Measurements from ENCODE around the gene CAMTA1.

Gene CAMTA1

DNA sequence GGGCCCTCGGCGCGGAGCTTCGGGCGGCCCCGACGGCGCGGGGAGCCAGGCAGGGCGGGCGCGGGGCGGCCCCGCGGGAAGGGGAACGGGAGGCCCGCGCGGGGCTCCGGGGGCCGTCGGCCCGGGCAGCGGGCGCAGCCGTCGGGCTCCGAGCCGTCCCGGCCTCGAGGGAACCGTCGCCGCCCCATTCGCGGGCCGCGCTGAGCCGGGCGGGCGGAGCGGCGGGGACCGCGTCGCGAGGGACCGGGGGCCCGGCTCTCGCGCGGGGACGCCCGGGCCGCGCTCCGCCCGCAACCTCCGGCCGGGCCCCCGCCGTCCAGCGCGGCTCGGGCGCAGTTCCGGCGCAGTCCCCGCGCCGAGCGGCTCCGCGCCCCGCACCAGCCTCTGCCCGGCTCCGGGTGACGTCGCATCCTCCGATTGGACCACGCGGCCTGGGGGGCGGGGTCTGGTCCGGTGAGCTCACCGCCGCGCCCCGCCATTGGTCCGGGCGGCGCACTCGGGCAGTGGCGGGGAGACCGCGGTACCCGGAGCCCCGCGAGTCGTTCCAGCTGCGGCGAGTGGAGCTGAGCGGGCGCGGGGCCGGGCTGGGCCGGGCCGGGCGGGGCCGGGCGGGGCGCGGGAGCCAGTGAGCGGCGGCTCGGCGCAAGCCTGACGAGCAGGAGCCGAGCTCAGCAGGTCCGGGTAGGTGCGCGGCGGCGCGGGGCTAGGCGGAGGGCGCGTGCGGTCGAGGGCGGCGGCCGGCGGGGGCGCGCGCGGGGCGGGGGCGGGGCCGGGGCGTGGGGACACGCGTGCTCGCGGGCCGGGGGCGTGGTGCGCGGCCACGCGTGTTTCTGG lies 919.2 kb downstream of the CAMTA1 start:
- no peaks in the 10 kb centered on the region for H3K79me2 ChIP-seq (ENCODE audit: insufficient read depth, low read length)
- H3K27me3 ChIP-seq (ENCODE audit: insufficient read depth, low read length, poor library complexity) = no peaks in the 10 kb centered on the region
- no peak overlapping the region for H3K4me2 ChIP-seq (ENCODE audit: insufficient read depth, low read length)
- H3K27ac ChIP-seq (ENCODE audit: low read length) = no peak overlapping the region
- no peaks in the 10 kb centered on the region for H3K4me1 ChIP-seq (ENCODE audit: insufficient read depth, low read length)
- H3K9me3 ChIP-seq (ENCODE audit: insufficient read depth, low read length, severe bottlenecking) = no peaks in the 10 kb centered on the region
- no peak overlapping the region for H3K9ac ChIP-seq (ENCODE audit: low read depth, low read length)
- no peaks in the 10 kb centered on the region for H3K36me3 ChIP-seq (ENCODE audit: insufficient read depth, low read length)
- H3K4me3 ChIP-seq (ENCODE audit: low read depth in 1 of 2, low read length in 2 of 2) = no peak overlapping the region
- no peak for ATAC-seq (ENCODE audit: insufficient read depth, low read depth)
- no peak for TF ChIP-seq CTCF (IDR thresholded peaks at IDR 0.05; ENCODE audit: borderline replicate concordance, extremely low read depth, low read length, poor library complexity, severe bottlenecking)
- no peak for TF ChIP-seq EZH2 (IDR thresholded peaks at IDR 0.05; ENCODE audit: borderline replicate concordance, low read depth, low read length, severe bottlenecking)
- DNase-seq = no peak
- no peak overlapping the region for H2AFZ ChIP-seq (ENCODE audit: low read depth, low read length)
- no peaks in the 10 kb centered on the region for H4K20me1 ChIP-seq (ENCODE audit: insufficient read depth, low read length)

- H3K9ac ChIP-seq (ENCODE audit: low read depth, low read length) = no peak overlapping the region
- H3K9me3 ChIP-seq (ENCODE audit: insufficient read depth, low read length, severe bottlenecking) = no peaks in the 10 kb centered on the region
- H3K79me2 ChIP-seq (ENCODE audit: insufficient read depth, low read length) = no peaks in the 10 kb centered on the region
- no peaks in the 10 kb centered on the region for H3K36me3 ChIP-seq (ENCODE audit: insufficient read depth, low read length)
- H3K4me1 ChIP-seq (ENCODE audit: insufficient read depth, low read length) = no peaks in the 10 kb centered on the region
- H3K27me3 ChIP-seq (ENCODE audit: insufficient read depth, low read length, poor library complexity) = no peaks in the 10 kb centered on the region
- H2AFZ ChIP-seq (ENCODE audit: low read depth, low read length) = no peak overlapping the region
- no peak for TF ChIP-seq EZH2 (IDR thresholded peaks at IDR 0.05; ENCODE audit: borderline replicate concordance, low read depth, low read length, severe bottlenecking)
- no peak for TF ChIP-seq CTCF (IDR thresholded peaks at IDR 0.05; ENCODE audit: borderline replicate concordance, extremely low read depth, low read length, poor library complexity, severe bottlenecking)
- DNase-seq = no peak
- H3K27ac ChIP-seq (ENCODE audit: low read length) = no peak overlapping the region
- no peak overlapping the region for H3K4me2 ChIP-seq (ENCODE audit: insufficient read depth, low read length)
- no peak for ATAC-seq (ENCODE audit: insufficient read depth, low read depth)
- H4K20me1 ChIP-seq (ENCODE audit: insufficient read depth, low read length) = no peaks in the 10 kb centered on the region
- no peak overlapping the region for H3K4me3 ChIP-seq (ENCODE audit: low read depth in 1 of 2, low read length in 2 of 2)
These were observed 920.0 kb downstream of the CAMTA1 start for GRCh38 chr1:7705048-7705907.

DNA sequence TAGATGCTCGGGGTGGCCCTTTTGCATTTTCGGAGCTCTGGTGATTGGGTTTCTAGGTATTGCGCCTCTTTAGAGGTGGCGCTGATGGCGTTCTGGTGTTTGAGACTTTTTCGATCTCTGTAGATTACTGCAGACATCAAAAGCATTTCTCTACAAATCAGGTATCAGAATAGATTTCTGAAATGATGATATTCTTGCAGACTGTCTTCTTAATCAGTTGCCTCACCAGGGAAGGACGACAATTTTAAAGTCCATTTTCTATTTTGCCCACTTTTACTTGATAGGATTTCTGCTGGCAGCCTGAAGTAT lies 920.6 kb downstream of the CAMTA1 start:
- no peak overlapping the region for H3K27ac ChIP-seq (ENCODE audit: low read length)
- TF ChIP-seq EZH2 (IDR thresholded peaks at IDR 0.05; ENCODE audit: borderline replicate concordance, low read depth, low read length, severe bottlenecking) = no peak
- TF ChIP-seq CTCF (IDR thresholded peaks at IDR 0.05; ENCODE audit: borderline replicate concordance, extremely low read depth, low read length, poor library complexity, severe bottlenecking) = no peak
- H3K4me3 ChIP-seq (ENCODE audit: low read depth in 1 of 2, low read length in 2 of 2) = no peak overlapping the region
- H3K79me2 ChIP-seq (ENCODE audit: insufficient read depth, low read length) = no peaks in the 10 kb centered on the region
- no peaks in the 10 kb centered on the region for H3K4me1 ChIP-seq (ENCODE audit: insufficient read depth, low read length)
- H3K9ac ChIP-seq (ENCODE audit: low read depth, low read length) = no peak overlapping the region
- H4K20me1 ChIP-seq (ENCODE audit: insufficient read depth, low read length) = no peaks in the 10 kb centered on the region
- no peak for DNase-seq
- H3K4me2 ChIP-seq (ENCODE audit: insufficient read depth, low read length) = no peak overlapping the region
- no peaks in the 10 kb centered on the region for H3K27me3 ChIP-seq (ENCODE audit: insufficient read depth, low read length, poor library complexity)
- ATAC-seq (ENCODE audit: insufficient read depth, low read depth) = no peak
- no peaks in the 10 kb centered on the region for H3K9me3 ChIP-seq (ENCODE audit: insufficient read depth, low read length, severe bottlenecking)
- no peak overlapping the region for H2AFZ ChIP-seq (ENCODE audit: low read depth, low read length)
- no peaks in the 10 kb centered on the region for H3K36me3 ChIP-seq (ENCODE audit: insufficient read depth, low read length)

Data from DND-41 (cell line).